DND-41 (cell line): ENCODE results near the gene ERC1.

Experiments used
- ATAC-seq: fragments of 200-7000 bp; cut with Tn5 transposase; 3 replicates; pipeline ENCODE4 v1.9.1; 2021; ENCODE audit warnings: low read depth; ENCODE audit not compliant: insufficient read depth
- DNase-seq: peaks from one replicate; pipeline ENCODE4 v3.0.0-alpha.2; 2020
- H2AFZ ChIP-seq: 2 replicates; pipeline ENCODE4 v1.6.0; 2012; ENCODE audit warnings: low read depth, low read length
- H3K27ac ChIP-seq: 2 replicates; pipeline ENCODE4 v1.5.1; 2012; ENCODE audit warnings: low read length, inconsistent platforms
- H3K27me3 ChIP-seq: fragments of 200-600 bp; sonication (generic); 2 replicates; pipeline ENCODE4 v1.6.0; 2012; ENCODE audit warnings: low read length, mild to moderate bottlenecking, inconsistent platforms; ENCODE audit not compliant: insufficient read depth, poor library complexity
- H3K36me3 ChIP-seq: 2 replicates; pipeline ENCODE4 v1.5.1; 2012; ENCODE audit warnings: low read length, inconsistent platforms; ENCODE audit not compliant: insufficient read depth
- H3K4me1 ChIP-seq: 2 replicates; pipeline ENCODE4 v1.5.1; 2012; ENCODE audit warnings: mild to moderate bottlenecking, low read length; ENCODE audit not compliant: insufficient read depth
- H3K4me2 ChIP-seq: 2 replicates; pipeline ENCODE4 v1.6.0; 2012; ENCODE audit warnings: mild to moderate bottlenecking, moderate library complexity, low read length, inconsistent platforms; ENCODE audit not compliant: insufficient read depth
- H3K4me3 ChIP-seq, 2 experiments: fragments of 200-600 bp in 1 of 2; shearing (Covaris generic) in 1 of 2; 2 replicates each; pipeline ENCODE4 v1.5.1; 2012 to 2016; ENCODE audit warnings: inconsistent platforms in 2 of 2, low read length in 2 of 2, mild to moderate bottlenecking in 2 of 2, low read depth in 1 of 2, moderate library complexity in 1 of 2
- H3K79me2 ChIP-seq: 2 replicates; pipeline ENCODE4 v1.6.0; 2012; ENCODE audit warnings: low read length, inconsistent platforms; ENCODE audit not compliant: insufficient read depth
- H3K9ac ChIP-seq: 2 replicates; pipeline ENCODE4 v1.6.0; 2012; ENCODE audit warnings: low read depth, mild to moderate bottlenecking, inconsistent platforms, low read length, moderate library complexity
- H3K9me3 ChIP-seq: 2 replicates; pipeline ENCODE4 v1.5.1; 2012; ENCODE audit warnings: low read length, moderate library complexity, mild to moderate bottlenecking, inconsistent platforms; ENCODE audit not compliant: insufficient read depth, severe bottlenecking
- H4K20me1 ChIP-seq: 2 replicates; pipeline ENCODE4 v1.6.0; 2012; ENCODE audit warnings: low read length; ENCODE audit not compliant: insufficient read depth
- EZH2 ChIP-seq: IDR thresholded peaks from 3 replicates; pipeline ENCODE4 v1.6.1; 2012; ENCODE audit warnings: borderline replicate concordance, low read depth, mild to moderate bottlenecking, moderate library complexity, low read length, inconsistent platforms; ENCODE audit not compliant: severe bottlenecking
- TF ChIP-seq, protein P1 (sequence below): IDR thresholded peaks from 2 replicates; pipeline ENCODE4 v1.5.1; 2012; ENCODE audit warnings: borderline replicate concordance, low read length, moderate library complexity, mild to moderate bottlenecking; ENCODE audit not compliant: poor library complexity, severe bottlenecking; ENCODE audit errors: extremely low read depth

ERC1 gene

DNA sequence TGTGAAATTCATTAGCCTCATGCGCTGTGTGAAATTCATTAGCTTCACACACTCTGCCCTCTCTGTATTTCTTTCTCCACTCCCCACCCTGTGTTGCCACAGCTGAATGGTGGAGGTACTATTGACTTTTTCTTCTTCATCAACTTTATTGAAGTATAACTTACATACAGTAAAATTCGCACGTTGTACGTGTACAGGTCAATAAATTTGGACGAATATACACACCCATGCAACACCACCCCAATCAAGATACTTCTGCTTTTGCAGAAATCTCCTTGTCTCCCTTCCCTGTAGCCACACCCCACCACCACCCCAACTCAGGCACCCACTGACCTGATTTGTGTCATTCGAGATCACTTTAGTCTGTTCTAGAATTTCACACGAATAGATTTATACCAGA, 551.6 kb downstream of the ERC1 start:
- no peak overlapping the region for H3K27ac ChIP-seq
- H3K4me1 ChIP-seq, result no peaks in the 10 kb centered on the region
- no peaks in the 10 kb centered on the region for H3K36me3 ChIP-seq
- H3K79me2 ChIP-seq, result no peaks in the 10 kb centered on the region
- no peak overlapping the region for H2AFZ ChIP-seq
- TF ChIP-seq, protein P1, sequence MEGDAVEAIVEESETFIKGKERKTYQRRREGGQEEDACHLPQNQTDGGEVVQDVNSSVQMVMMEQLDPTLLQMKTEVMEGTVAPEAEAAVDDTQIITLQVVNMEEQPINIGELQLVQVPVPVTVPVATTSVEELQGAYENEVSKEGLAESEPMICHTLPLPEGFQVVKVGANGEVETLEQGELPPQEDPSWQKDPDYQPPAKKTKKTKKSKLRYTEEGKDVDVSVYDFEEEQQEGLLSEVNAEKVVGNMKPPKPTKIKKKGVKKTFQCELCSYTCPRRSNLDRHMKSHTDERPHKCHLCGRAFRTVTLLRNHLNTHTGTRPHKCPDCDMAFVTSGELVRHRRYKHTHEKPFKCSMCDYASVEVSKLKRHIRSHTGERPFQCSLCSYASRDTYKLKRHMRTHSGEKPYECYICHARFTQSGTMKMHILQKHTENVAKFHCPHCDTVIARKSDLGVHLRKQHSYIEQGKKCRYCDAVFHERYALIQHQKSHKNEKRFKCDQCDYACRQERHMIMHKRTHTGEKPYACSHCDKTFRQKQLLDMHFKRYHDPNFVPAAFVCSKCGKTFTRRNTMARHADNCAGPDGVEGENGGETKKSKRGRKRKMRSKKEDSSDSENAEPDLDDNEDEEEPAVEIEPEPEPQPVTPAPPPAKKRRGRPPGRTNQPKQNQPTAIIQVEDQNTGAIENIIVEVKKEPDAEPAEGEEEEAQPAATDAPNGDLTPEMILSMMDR, result no peak
- TF ChIP-seq EZH2, result no peak
- peaks cover 5% of the 10 kb centered on the region; the same call in 1 of the 2 replicates for H4K20me1 ChIP-seq
- H3K9ac ChIP-seq, result no peak overlapping the region
- no peaks in the 10 kb centered on the region for H3K9me3 ChIP-seq
- ATAC-seq (no peak), DNase-seq (no peak)
- peaks cover 3% of the 10 kb centered on the region for H3K27me3 ChIP-seq
- no peak overlapping the region for H3K4me3 ChIP-seq
- no peak overlapping the region for H3K4me2 ChIP-seq

DNA sequence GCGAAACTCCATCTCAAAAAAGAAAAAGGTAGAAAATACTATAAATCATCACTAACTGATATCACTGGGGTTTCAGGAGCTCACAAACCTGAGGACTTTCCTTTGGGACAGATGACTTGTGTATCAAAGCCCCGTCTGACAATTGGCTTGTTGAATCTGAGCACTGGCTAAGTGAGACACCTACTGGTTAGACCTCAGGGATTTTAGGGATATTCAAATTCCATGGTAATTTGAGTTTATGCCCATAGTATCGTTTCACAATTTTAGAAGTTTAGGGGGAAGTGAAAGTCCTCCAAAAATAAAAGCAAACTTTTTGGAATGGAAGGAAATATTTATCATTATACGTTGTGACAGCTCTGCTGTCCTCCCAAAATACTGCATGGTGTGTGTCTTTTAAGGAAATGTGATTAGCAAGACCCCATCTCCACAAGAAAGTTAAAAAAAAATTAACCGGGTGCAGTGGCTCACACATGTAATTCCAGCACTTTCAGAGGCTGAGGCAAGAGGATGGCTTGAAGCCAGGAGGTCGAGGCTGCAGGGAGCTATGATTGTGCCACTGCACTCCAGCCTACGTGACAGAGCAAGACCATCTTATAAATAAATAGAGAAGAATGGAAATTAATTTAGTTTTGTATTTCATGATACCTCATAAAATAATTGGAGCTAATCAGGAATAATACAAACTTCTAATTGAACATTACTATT, 554.1 kb downstream of the ERC1 start:
- Histone ChIP-seq H3K79me2 (no peaks in the 10 kb centered on the region), H3K4me2 (no peak overlapping the region), H4K20me1 (peaks cover 5% of the 10 kb centered on the region; the same call in 1 of the 2 replicates), H3K36me3 (no peaks in the 10 kb centered on the region), H3K27ac (no peak overlapping the region), H3K27me3 (no peaks in the 10 kb centered on the region), H3K9ac (no peak overlapping the region), H3K4me3 (no peak overlapping the region), H3K4me1 (no peaks in the 10 kb centered on the region), H2AFZ (no peak overlapping the region), H3K9me3 (no peaks in the 10 kb centered on the region)
- ATAC-seq, result no peak
- TF ChIP-seq, protein P1, result peak; percentile 15
- TF ChIP-seq EZH2, result no peak
- no peak for DNase-seq
